ENCODE measurements around the gene THRA. TPM values are rescaled to one million over a fixed set of nuclear protein-coding genes. Genes with fewer than 3 reads are reported as not detected.

The THRA gene
- total and polyA plus RNA-seq, 2 donors: 9.9 to 14.3 TPM

DNA sequence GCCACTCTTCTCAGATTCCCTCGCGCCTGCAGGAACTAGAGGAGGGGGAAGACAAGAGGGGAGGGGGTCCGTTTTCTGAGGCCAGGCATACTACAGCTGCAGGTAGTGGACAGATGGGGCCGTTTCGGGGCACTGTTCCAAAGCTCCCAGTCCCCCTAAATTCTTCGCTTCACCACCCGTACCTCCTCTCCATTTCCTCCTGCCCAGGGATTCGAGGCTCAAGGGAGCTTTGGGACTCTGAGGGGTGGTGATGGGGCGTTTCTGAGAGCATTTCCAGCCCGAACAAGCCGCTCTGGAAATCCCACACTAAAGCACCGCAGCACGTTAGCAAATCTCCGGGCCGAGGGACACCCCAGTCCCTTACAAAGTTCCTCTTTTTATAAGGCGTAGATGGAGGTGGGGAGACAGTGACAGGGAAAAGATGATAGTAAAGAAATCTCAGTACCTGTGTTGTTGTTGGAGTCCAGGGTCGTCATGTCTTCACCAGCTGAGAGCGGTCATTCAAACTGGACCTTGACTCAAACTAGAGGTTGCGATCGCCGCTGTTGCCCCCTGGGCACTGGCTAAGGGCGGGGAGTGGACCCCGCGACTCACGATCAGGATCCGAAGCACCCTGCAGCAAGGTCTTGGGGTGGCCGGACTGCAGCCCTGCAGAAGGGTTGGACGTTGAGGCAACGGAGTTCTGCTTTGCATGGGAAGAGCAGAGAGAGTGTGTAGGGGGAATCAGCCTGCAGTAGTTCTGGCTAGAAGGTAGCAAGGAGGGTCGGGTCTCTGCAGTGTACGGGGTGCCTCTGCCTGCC lies 37.1 kb downstream of the THRA start:
- no peaks in the 10 kb centered on the region for H3K27me3 ChIP-seq (ENCODE audit: control insufficient read depth in 2 of 2, insufficient read depth in 1 of 2, low read length in 1 of 2)
- H3K9me3 ChIP-seq (ENCODE audit: control insufficient read depth in 2 of 2, insufficient read depth in 1 of 2, low read length in 1 of 2): peaks cover 0 to 5% of the 10 kb centered on the region in 2 donors
- peak in 1 of 9 donors; percentile 31 for DNase-seq (ENCODE audit: low read depth in 6 of 9, low spot score in 9 of 9)
- peaks cover 79 to 97% of the 10 kb centered on the region in 2 donors for H3K4me1 ChIP-seq (ENCODE audit: control insufficient read depth in 2 of 2, insufficient read depth in 2 of 2, low read length in 2 of 2)
- peak overlapping the region; percentile 84 to 94 for H3K27ac ChIP-seq (ENCODE audit: low read depth in 1 of 2, low read length in 1 of 2)
- WGBS: 5% methylated on average over 31 of the region's 31 CpGs
- peaks cover 12 to 26% of the 10 kb centered on the region in 2 donors for H3K36me3 ChIP-seq (ENCODE audit: control insufficient read depth in 2 of 2, insufficient read depth in 2 of 2, low read length in 1 of 2)
- peak overlapping the region; percentile 67 to 69 for H3K4me3 ChIP-seq (ENCODE audit: low read length in 2 of 2)

DNA sequence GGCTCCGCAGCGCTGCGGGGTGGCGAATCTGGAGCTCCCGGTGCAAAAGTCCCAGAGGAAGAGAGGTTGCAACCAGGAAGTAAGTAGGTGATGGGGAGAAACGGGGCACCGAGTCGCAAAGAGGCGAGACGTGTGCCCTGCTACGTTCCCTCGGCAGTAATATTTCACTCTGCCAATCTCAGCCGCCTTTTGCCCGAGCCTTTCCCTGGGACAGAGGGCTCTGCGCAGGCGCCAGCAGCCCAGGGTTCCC lies 37.6 kb downstream of the THRA start, which contains the start of gene NR1D1:
Gene NR1D1, minus strand, starts transcription at position 171 of the 250 bp plus-strand sequence. CDS start 495 bp downstream, outside the sequence.
- under 1% methylated on average over 16 of the region's 16 CpGs for WGBS

DNA sequence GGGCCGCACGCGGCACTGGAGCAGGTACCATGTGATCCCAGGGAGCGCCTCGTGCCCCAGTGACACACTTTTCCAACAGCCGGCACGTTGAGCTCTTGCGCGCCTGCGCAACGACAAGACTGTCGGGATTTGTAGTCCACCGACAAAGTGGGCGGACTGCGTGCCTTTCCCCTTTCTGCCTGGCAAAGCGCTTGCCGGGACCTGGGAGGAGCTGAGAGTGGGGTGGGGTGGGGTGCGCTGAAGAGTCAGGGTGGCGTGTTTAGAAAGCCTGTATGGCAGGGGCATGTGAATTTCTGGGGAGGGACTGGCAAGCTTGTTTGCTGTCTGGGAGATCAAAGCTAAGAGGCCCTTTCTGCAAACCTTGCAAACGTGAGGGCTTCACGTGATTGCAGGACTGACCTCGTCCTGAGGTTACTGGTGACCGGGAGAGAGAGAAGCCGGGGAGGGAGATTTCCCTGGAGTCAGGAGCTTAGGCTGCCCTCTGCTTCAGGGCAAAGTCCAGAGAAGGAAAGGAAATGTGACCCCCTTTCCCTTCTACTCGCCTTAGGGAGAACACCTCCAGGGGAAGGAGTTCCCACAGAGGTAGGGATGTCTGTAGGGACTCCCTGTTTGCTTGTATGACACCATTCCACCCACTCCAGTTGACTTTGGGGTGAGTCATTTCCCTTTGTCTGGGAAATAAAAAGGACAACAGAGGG lies 38.1 kb downstream of the THRA start:
- Histone ChIP-seq H3K27ac (ENCODE audit: low read depth in 1 of 2, low read length in 1 of 2) (peak overlapping the region; percentile 84 to 94), H3K4me1 (ENCODE audit: control insufficient read depth in 2 of 2, insufficient read depth in 2 of 2, low read length in 2 of 2) (peaks cover 78 to 97% of the 10 kb centered on the region in 2 donors), H3K27me3 (ENCODE audit: control insufficient read depth in 2 of 2, insufficient read depth in 1 of 2, low read length in 1 of 2) (no peaks in the 10 kb centered on the region), H3K9me3 (ENCODE audit: control insufficient read depth in 2 of 2, insufficient read depth in 1 of 2, low read length in 1 of 2) (peaks cover 0 to 5% of the 10 kb centered on the region in 2 donors), H3K4me3 (ENCODE audit: low read length in 2 of 2) (peak overlapping the region; percentile 67 to 69), H3K36me3 (ENCODE audit: control insufficient read depth in 2 of 2, insufficient read depth in 2 of 2, low read length in 1 of 2) (peaks cover 5 to 17% of the 10 kb centered on the region in 2 donors)
- DNase-seq (ENCODE audit: low read depth in 6 of 9, low spot score in 9 of 9): peak in 8 of 9 donors; percentile 88 to 96 (median 93)
- WGBS: 6% methylated on average over 25 of the region's 25 CpGs

More for the DNA sequence above, 37.6 kb downstream of the THRA start, which contains the start of gene NR1D1:
- Histone ChIP-seq H3K36me3 (ENCODE audit: control insufficient read depth in 2 of 2, insufficient read depth in 2 of 2, low read length in 1 of 2) (peaks cover 8 to 21% of the 10 kb centered on the region in 2 donors), H3K4me3 (ENCODE audit: low read length in 2 of 2) (peak within 1 kb of the TSS; percentile 67 to 69), H3K4me1 (ENCODE audit: control insufficient read depth in 2 of 2, insufficient read depth in 2 of 2, low read length in 2 of 2) (peaks cover 78 to 97% of the 10 kb centered on the region in 2 donors), H3K27ac (ENCODE audit: low read depth in 1 of 2, low read length in 1 of 2) (peak within 1 kb of the TSS; percentile 84 to 94), H3K9me3 (ENCODE audit: control insufficient read depth in 2 of 2, insufficient read depth in 1 of 2, low read length in 1 of 2) (peaks cover 0 to 5% of the 10 kb centered on the region in 2 donors), H3K27me3 (ENCODE audit: control insufficient read depth in 2 of 2, insufficient read depth in 1 of 2, low read length in 1 of 2) (no peaks in the 10 kb centered on the region)
- no peak for DNase-seq (ENCODE audit: low read depth in 6 of 9, low spot score in 9 of 9)

DNA sequence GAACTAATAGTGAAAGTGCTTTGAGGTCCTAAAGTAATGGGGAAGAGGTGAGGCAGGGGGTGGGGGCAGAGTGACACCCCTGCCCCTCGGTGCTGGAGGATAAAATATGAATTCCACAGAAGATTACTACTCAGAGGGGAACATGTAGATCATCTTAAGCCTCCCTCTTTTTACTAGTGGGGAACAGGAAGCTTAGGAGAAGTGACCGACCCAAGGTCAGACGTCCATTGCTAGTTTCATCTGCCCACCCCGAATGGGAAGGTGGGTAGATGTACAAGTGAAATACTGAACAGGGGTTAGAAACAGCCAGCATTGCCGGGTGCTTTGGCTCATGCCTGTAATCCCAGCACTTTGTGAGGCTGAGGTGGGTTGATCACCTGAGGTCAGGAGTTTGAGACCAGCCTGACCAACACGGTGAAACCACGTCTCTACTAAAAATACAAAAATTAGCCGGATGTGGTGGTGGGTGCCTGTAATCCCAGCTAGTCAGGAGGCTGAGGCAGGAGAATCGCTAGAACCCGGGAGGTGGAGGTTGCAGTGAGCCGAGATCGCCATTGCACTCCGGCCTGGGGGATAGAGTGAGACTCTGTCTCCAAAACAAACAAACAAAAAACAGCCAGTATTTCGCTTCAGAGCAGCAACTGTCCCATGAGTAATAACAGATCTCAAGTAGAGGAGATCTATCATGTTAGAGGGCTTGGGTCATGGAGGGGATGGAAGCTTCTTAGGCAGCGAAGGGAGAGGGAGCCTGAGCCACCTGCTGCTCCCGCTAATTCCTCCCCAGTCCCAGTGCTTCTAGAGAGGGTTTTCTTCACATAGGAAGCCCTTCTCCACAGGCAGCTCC lies 38.8 kb downstream of the THRA start:
- Histone ChIP-seq H3K27me3 (ENCODE audit: control insufficient read depth in 2 of 2, insufficient read depth in 1 of 2, low read length in 1 of 2) (no peaks in the 10 kb centered on the region), H3K4me1 (ENCODE audit: control insufficient read depth in 2 of 2, insufficient read depth in 2 of 2, low read length in 2 of 2) (peaks cover 79 to 97% of the 10 kb centered on the region in 2 donors), H3K4me3 (ENCODE audit: low read length in 2 of 2) (no peak overlapping the region), H3K36me3 (ENCODE audit: control insufficient read depth in 2 of 2, insufficient read depth in 2 of 2, low read length in 1 of 2) (peaks cover 3 to 11% of the 10 kb centered on the region in 2 donors), H3K27ac (ENCODE audit: low read depth in 1 of 2, low read length in 1 of 2) (peak overlapping the region; percentile 58 to 84), H3K9me3 (ENCODE audit: control insufficient read depth in 2 of 2, insufficient read depth in 1 of 2, low read length in 1 of 2) (peaks cover 0 to 5% of the 10 kb centered on the region in 2 donors)
- 88% methylated on average over 16 of the region's 16 CpGs for WGBS
- DNase-seq (ENCODE audit: low read depth in 6 of 9, low spot score in 9 of 9): no peak

DNA sequence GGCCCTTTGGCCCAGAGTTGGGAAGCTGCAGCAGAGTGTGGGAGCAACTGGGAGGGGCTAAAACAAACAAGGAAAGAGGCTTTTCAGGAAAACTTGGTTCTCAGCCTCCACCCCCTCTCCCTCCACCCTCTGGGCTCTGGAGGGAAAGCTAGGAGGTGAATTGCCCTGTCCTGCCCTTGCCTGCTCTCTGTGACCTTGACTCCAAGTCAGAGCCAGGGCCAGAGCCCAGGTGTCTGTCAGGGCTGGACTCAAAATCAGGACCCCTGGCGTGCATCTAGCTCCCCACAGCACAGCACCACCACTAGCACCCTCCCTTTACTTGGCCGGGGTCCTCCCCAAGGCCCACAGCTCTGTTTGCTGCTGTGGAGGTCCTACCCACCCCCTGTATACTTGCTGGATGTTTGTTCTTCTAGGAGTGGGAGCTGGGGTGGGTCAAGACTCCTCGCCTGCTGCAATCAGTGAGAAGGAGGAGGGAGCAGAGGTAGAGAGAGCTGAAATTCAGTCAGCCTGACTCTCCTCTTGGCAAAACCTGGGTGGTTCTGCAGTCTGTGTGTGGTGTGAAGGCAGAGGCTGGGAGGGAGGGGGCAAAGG lies 40.4 kb downstream of the THRA start:
- Histone ChIP-seq H3K27ac (ENCODE audit: low read depth in 1 of 2, low read length in 1 of 2) (peak overlapping the region; percentile 86), H3K4me1 (ENCODE audit: control insufficient read depth in 2 of 2, insufficient read depth in 2 of 2, low read length in 2 of 2) (peaks cover 82 to 97% of the 10 kb centered on the region in 2 donors)
- DNase-seq (ENCODE audit: low read depth in 6 of 9, low spot score in 9 of 9): no peak

DNA sequence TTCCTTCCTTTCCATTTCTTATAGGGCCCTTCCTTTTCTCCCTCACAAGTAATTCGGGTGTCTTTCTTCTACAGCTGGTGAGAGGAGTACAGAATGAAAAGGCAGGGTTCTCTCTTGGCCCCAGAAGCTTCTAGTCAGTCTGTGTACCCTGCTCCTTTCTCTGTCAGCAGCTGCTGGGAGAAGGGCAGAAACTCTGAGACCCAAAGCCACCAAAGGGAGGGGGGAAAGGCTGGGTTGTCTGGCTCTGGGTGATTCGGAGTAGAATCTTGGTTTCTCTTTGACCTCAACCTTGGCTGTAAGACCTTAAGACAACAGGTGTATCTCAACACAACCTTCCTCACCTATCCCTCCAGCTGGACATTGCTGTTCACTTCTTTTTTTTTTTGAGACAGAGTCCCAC lies 40.9 kb downstream of the THRA start:
- no peaks in the 10 kb centered on the region for H3K27me3 ChIP-seq (ENCODE audit: control insufficient read depth in 2 of 2, insufficient read depth in 1 of 2, low read length in 1 of 2)
- H3K4me3 ChIP-seq (ENCODE audit: low read length in 2 of 2): no peak overlapping the region
- DNase-seq (ENCODE audit: low read depth in 6 of 9, low spot score in 9 of 9): peak in 2 of 9 donors; percentile 55 to 74
- peaks cover 79 to 97% of the 10 kb centered on the region in 2 donors for H3K4me1 ChIP-seq (ENCODE audit: control insufficient read depth in 2 of 2, insufficient read depth in 2 of 2, low read length in 2 of 2)
- no peaks in the 10 kb centered on the region for H3K36me3 ChIP-seq (ENCODE audit: control insufficient read depth in 2 of 2, insufficient read depth in 2 of 2, low read length in 1 of 2)
- WGBS: 9% methylated on average over 2 of the region's 2 CpGs
- peak overlapping the region; percentile 86 for H3K27ac ChIP-seq (ENCODE audit: low read depth in 1 of 2, low read length in 1 of 2)
- peaks cover 0 to 5% of the 10 kb centered on the region in 2 donors for H3K9me3 ChIP-seq (ENCODE audit: control insufficient read depth in 2 of 2, insufficient read depth in 1 of 2, low read length in 1 of 2)

More for the DNA sequence above, 40.4 kb downstream of the THRA start:
- H3K9me3 ChIP-seq (ENCODE audit: control insufficient read depth in 2 of 2, insufficient read depth in 1 of 2, low read length in 1 of 2): peaks cover 0 to 5% of the 10 kb centered on the region in 2 donors
- 83% methylated on average over 3 of the region's 3 CpGs for whole genome bisulfite sequencing
- no peaks in the 10 kb centered on the region for H3K27me3 ChIP-seq (ENCODE audit: control insufficient read depth in 2 of 2, insufficient read depth in 1 of 2, low read length in 1 of 2)
- no peaks in the 10 kb centered on the region for H3K36me3 ChIP-seq (ENCODE audit: control insufficient read depth in 2 of 2, insufficient read depth in 2 of 2, low read length in 1 of 2)
- no peak overlapping the region for H3K4me3 ChIP-seq (ENCODE audit: low read length in 2 of 2)

DNA sequence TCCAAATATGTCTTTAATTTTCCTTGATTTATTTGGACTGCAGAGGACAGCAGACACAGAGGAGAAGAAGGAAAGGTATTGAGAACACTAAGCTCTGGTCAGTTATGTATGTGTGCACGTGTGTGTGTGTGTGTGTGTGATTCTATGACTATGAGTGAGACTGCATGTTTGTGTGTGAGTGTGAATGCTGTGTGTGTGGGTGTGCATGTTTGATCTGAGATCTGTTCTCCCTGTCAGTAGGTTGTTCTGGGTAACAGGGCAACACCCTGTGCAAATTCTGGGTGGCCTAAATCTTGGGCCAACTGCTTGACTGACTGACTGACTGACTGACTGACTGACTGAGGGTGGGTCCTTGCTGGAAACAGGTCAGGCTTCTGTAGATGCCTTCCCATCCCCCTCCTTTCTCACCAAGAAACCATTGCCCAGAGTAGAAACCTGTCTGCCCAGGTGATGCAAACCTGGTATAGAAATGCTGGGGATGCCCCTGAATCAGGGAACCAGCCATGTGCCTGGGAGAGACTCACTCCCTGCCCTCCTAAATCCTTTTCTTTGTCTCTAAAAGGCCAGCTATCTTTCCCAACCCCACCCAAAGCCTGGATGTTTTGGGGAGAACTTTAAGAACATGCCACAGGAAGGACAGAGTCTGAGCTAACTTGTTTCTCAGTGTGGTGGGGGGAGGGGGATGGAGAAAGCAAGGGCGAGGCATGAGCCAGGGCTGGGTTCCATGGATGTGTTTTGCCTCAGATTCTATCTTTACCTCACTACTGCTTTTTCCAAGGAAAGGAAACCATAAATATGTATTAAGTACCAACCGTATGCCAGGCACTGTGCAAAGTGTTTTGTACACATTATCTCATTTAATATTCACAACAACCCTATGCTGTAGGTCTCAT lies 42.1 kb downstream of the THRA start:
- WGBS: 92% methylated on average over 3 of the region's 3 CpGs
- DNase-seq (ENCODE audit: low read depth in 6 of 9, low spot score in 9 of 9): peak in 1 of 9 donors; percentile 61
- Histone ChIP-seq H3K27me3 (ENCODE audit: control insufficient read depth in 2 of 2, insufficient read depth in 1 of 2, low read length in 1 of 2) (no peaks in the 10 kb centered on the region), H3K4me3 (ENCODE audit: low read length in 2 of 2) (no peak overlapping the region), H3K27ac (ENCODE audit: low read depth in 1 of 2, low read length in 1 of 2) (peak overlapping the region in 1 of 2 donors; percentile 94), H3K4me1 (ENCODE audit: control insufficient read depth in 2 of 2, insufficient read depth in 2 of 2, low read length in 2 of 2) (peaks cover 71 to 97% of the 10 kb centered on the region in 2 donors), H3K9me3 (ENCODE audit: control insufficient read depth in 2 of 2, insufficient read depth in 1 of 2, low read length in 1 of 2) (no peaks in the 10 kb centered on the region), H3K36me3 (ENCODE audit: control insufficient read depth in 2 of 2, insufficient read depth in 2 of 2, low read length in 1 of 2) (no peaks in the 10 kb centered on the region)
